IMR-90 (cell line): ENCODE results near the gene ATF4.

Experiments
- BHLHE40 ChIP-seq: fragments of 150-350 bp; IDR thresholded peaks from 2 replicates; pipeline ENCODE4 v1.6.1; 2016; ENCODE audit warnings: mild to moderate bottlenecking, low read depth, low read length
- FOS ChIP-seq: fragments of 150-350 bp; IDR thresholded peaks from 2 replicates; pipeline ENCODE4 v1.6.1; 2016; ENCODE audit warnings: low read depth, low read length
- MAFK ChIP-seq: IDR thresholded peaks from 2 replicates; pipeline ENCODE4 v1.6.1; 2012; ENCODE audit warnings: low read depth, low read length, improper control_type of control experiment
- NFE2L2 ChIP-seq: fragments of 150-350 bp; IDR thresholded peaks from 2 replicates; pipeline ENCODE4 v1.6.1; 2016; ENCODE audit warnings: low read depth, mild to moderate bottlenecking, low read length
- POLR2A ChIP-seq: IDR thresholded peaks from 2 replicates; pipeline ENCODE4 v1.6.1; 2012; ENCODE audit warnings: mild to moderate bottlenecking, low read depth, low read length
- RAD21 ChIP-seq: IDR thresholded peaks from 2 replicates; pipeline ENCODE4 v1.6.1; 2012; ENCODE audit warnings: low read length, improper control_type of control experiment
- RCOR1 ChIP-seq: IDR thresholded peaks from 2 replicates; pipeline ENCODE4 v1.6.1; 2012; ENCODE audit warnings: mild to moderate bottlenecking, low read length, improper control_type of control experiment; ENCODE audit not compliant: insufficient replicate concordance
- RFX5 ChIP-seq: IDR thresholded peaks from 2 replicates; pipeline ENCODE4 v1.8.0; 2012; ENCODE audit warnings: low read depth, mild to moderate bottlenecking, low read length, moderate library complexity
- SMC3 ChIP-seq: fragments of 150-350 bp; IDR thresholded peaks from 2 replicates; pipeline ENCODE4 v1.6.1; 2016; ENCODE audit warnings: low read depth, mild to moderate bottlenecking, antibody characterized with exemption, low read length, moderate library complexity
- TF ChIP-seq, protein P1 (sequence below): fragments of 150-350 bp; IDR thresholded peaks from 2 replicates; pipeline ENCODE4 v1.6.1; 2016; ENCODE audit warnings: low read depth, mild to moderate bottlenecking, low read length, moderate library complexity, borderline replicate concordance
- TF ChIP-seq, protein P2 (sequence below): conservative IDR thresholded peaks from 2 replicates; pipeline ENCODE4 v1.5.1; 2012; ENCODE audit warnings: mild to moderate bottlenecking, low read depth, low read length, improper control_type of control experiment
- TF ChIP-seq, protein P3 (sequence below): fragments of 150-350 bp; IDR thresholded peaks from 2 replicates; pipeline ENCODE4 v1.6.1; 2017; ENCODE audit warnings: mild to moderate bottlenecking, antibody characterized with exemption, low read length, low read depth

DNA sequence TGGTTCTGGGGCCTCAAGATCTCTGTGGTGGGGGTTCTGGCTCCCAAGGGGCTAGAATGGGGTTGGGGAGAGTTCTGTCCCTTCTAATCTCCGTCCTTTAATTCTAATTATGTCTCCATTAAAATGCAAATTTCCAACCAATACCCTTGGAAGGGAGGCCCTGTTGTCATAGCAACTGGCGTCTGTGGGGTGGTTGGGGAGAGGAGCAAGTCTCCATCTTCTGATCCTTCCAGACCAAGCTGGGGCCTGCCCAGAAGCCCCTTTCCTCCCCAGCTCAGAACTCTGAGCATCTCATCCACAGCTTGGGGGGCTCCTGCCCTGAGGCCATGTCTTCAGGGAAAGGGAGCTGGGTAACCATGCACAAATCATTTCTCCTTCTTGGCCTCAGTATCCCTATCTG, 17.6 kb downstream of the ATF4 start:
- TF ChIP-seq, protein P1, sequence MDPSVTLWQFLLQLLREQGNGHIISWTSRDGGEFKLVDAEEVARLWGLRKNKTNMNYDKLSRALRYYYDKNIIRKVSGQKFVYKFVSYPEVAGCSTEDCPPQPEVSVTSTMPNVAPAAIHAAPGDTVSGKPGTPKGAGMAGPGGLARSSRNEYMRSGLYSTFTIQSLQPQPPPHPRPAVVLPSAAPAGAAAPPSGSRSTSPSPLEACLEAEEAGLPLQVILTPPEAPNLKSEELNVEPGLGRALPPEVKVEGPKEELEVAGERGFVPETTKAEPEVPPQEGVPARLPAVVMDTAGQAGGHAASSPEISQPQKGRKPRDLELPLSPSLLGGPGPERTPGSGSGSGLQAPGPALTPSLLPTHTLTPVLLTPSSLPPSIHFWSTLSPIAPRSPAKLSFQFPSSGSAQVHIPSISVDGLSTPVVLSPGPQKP = no peak
- no peak for TF ChIP-seq NFE2L2
- TF ChIP-seq, protein P2, sequence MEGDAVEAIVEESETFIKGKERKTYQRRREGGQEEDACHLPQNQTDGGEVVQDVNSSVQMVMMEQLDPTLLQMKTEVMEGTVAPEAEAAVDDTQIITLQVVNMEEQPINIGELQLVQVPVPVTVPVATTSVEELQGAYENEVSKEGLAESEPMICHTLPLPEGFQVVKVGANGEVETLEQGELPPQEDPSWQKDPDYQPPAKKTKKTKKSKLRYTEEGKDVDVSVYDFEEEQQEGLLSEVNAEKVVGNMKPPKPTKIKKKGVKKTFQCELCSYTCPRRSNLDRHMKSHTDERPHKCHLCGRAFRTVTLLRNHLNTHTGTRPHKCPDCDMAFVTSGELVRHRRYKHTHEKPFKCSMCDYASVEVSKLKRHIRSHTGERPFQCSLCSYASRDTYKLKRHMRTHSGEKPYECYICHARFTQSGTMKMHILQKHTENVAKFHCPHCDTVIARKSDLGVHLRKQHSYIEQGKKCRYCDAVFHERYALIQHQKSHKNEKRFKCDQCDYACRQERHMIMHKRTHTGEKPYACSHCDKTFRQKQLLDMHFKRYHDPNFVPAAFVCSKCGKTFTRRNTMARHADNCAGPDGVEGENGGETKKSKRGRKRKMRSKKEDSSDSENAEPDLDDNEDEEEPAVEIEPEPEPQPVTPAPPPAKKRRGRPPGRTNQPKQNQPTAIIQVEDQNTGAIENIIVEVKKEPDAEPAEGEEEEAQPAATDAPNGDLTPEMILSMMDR = no peak
- TF ChIP-seq RCOR1 = no peak
- TF ChIP-seq POLR2A = no peak
- no peak for TF ChIP-seq MAFK
- TF ChIP-seq RFX5 = no peak
- TF ChIP-seq RAD21 = no peak
- TF ChIP-seq FOS = no peak
- TF ChIP-seq, protein P3, sequence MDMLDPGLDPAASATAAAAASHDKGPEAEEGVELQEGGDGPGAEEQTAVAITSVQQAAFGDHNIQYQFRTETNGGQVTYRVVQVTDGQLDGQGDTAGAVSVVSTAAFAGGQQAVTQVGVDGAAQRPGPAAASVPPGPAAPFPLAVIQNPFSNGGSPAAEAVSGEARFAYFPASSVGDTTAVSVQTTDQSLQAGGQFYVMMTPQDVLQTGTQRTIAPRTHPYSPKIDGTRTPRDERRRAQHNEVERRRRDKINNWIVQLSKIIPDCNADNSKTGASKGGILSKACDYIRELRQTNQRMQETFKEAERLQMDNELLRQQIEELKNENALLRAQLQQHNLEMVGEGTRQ = no peak
- no peak for TF ChIP-seq SMC3
- no peak for TF ChIP-seq BHLHE40
